ENCODE measurements around the gene QRFP.

QRFP gene

DNA sequence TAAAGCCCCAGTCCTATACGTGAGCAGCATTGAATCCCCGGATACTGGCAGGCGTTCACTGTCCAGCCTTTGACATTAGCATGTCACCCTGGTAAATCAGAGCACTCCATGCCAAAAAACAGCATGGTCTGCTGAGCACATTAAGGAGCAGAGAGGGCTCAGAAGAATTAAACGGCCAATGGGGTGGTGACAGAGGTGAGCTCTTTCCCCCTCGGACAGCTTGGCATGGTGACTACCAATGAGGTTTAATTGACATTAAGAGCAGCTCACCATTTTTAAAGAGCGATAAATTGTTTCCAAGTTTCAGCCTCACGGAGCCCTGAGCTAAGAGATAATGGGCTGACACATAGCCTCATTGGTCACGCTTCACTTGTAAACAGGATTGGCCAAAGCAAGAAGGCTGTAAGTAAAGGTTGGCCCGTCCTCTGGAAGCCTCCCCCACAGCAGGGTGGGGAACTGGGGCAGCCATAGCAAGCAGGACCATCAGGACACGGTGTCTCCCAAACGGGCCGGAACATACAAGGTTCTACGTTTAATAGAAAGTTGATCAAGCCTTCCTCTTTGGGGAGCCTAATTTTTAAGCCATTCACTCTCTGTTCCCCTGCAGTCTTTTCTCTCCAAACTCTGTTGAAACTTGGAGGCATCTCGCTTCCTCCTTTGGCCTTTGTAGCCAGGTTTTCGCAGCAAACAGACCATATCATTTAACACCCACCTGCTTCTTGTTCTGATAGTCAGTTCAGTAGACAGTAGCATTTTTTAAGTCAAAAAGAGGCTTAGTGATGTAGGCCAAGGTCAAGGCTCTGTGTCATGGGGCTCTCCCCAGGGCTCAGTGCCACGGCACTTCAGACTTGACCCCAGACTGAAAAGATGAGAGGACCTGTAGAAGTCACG is 25.9 kb downstream of the QRFP start:
- WGBS, 2 experiments, result 80 to 85% methylated on average over 16 to 17 of the region's 17 CpGs
- Histone ChIP-seq H3K27ac (ENCODE audit: insufficient read depth, low read depth, low read length, poor library complexity, severe bottlenecking) (no peak overlapping the region), H3K36me3 (ENCODE audit: control insufficient read depth, insufficient read depth, low read length) (peaks cover 37% of the 10 kb centered on the region), H3K9me3 (ENCODE audit: control insufficient read depth, low read length) (no peaks in the 10 kb centered on the region), H3K4me3 (ENCODE audit: insufficient read depth, low read depth, low read length) (no peak overlapping the region), H3K27me3 (ENCODE audit: control insufficient read depth, insufficient read depth, low read length, poor library complexity, severe bottlenecking) (no peaks in the 10 kb centered on the region), H3K4me1 (ENCODE audit: control insufficient read depth, insufficient read depth, low read length) (peaks cover 12% of the 10 kb centered on the region)

GRCh38 chr9:130869250-130869649 is 27.4 kb downstream of the QRFP start:
- Histone ChIP-seq H3K27me3 (ENCODE audit: control insufficient read depth, insufficient read depth, low read length, poor library complexity, severe bottlenecking) (no peaks in the 10 kb centered on the region), H3K36me3 (ENCODE audit: control insufficient read depth, insufficient read depth, low read length) (peaks cover 34% of the 10 kb centered on the region), H3K27ac (ENCODE audit: insufficient read depth, low read depth, low read length, poor library complexity, severe bottlenecking) (no peak overlapping the region), H3K9me3 (ENCODE audit: control insufficient read depth, low read length) (no peaks in the 10 kb centered on the region), H3K4me1 (ENCODE audit: control insufficient read depth, insufficient read depth, low read length) (peaks cover 12% of the 10 kb centered on the region), H3K4me3 (ENCODE audit: insufficient read depth, low read depth, low read length) (no peak overlapping the region)
- 95 to 96% methylated on average over 8 of the region's 8 CpGs for WGBS, 2 experiments

DNA sequence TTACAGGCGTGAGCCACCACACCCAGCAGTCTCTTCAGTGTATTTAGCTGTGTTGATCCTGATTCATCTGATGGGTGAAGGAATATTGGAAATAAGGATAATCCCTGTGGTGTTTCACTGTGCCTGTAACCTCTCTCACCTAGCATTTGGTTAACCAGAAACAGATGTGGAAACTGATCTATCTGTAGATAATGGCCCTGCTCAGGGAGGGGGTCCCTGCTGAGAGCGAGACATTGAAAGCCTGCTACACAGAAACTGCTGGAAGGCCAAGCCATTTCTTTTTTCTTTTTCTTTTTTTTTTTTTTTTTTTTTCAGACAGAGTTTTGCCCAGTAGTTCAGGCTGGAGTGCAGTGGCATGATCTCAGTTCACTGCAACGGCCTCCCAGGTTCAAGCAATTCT is 28.4 kb downstream of the QRFP start:
- no peak overlapping the region for H3K4me3 ChIP-seq (ENCODE audit: insufficient read depth, low read depth, low read length)
- peaks cover 12% of the 10 kb centered on the region for H3K4me1 ChIP-seq (ENCODE audit: control insufficient read depth, insufficient read depth, low read length)
- H3K27me3 ChIP-seq (ENCODE audit: control insufficient read depth, insufficient read depth, low read length, poor library complexity, severe bottlenecking), result no peaks in the 10 kb centered on the region
- peaks cover 28% of the 10 kb centered on the region for H3K36me3 ChIP-seq (ENCODE audit: control insufficient read depth, insufficient read depth, low read length)
- no peaks in the 10 kb centered on the region for H3K9me3 ChIP-seq (ENCODE audit: control insufficient read depth, low read length)
- 83 to 90% methylated on average over 3 of the region's 3 CpGs for WGBS, 2 experiments
- H3K27ac ChIP-seq (ENCODE audit: insufficient read depth, low read depth, low read length, poor library complexity, severe bottlenecking), result no peak overlapping the region

DNA sequence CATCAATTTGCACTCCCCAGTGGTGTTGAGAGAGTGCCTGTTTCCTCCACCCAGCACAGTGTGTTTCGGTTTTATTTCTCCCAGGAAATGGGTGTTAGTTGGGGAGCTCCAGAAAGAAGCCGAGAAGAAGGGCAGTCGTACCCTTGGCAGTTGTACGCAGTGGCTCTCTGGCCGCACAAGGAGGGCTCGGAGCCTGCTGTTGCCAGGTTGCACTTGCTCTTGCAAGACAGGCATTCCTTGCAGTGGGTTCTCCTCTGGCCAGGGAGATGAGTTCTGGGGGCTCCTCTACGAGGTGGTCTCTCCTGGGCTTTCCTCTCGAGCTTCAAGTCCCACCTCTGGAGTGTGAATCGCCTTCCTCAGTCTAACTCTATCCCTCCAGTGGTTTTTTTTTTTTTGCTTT is 29.1 kb downstream of the QRFP start:
- H3K4me3 ChIP-seq (ENCODE audit: insufficient read depth, low read depth, low read length), result no peak overlapping the region
- H3K4me1 ChIP-seq (ENCODE audit: control insufficient read depth, insufficient read depth, low read length), result peaks cover 12% of the 10 kb centered on the region
- WGBS, 2 experiments, result 96 to 97% methylated on average over 9 of the region's 9 CpGs
- no peak overlapping the region for H3K27ac ChIP-seq (ENCODE audit: insufficient read depth, low read depth, low read length, poor library complexity, severe bottlenecking)
- H3K36me3 ChIP-seq (ENCODE audit: control insufficient read depth, insufficient read depth, low read length), result peaks cover 29% of the 10 kb centered on the region
- H3K9me3 ChIP-seq (ENCODE audit: control insufficient read depth, low read length), result no peaks in the 10 kb centered on the region
- H3K27me3 ChIP-seq (ENCODE audit: control insufficient read depth, insufficient read depth, low read length, poor library complexity, severe bottlenecking), result no peaks in the 10 kb centered on the region

DNA sequence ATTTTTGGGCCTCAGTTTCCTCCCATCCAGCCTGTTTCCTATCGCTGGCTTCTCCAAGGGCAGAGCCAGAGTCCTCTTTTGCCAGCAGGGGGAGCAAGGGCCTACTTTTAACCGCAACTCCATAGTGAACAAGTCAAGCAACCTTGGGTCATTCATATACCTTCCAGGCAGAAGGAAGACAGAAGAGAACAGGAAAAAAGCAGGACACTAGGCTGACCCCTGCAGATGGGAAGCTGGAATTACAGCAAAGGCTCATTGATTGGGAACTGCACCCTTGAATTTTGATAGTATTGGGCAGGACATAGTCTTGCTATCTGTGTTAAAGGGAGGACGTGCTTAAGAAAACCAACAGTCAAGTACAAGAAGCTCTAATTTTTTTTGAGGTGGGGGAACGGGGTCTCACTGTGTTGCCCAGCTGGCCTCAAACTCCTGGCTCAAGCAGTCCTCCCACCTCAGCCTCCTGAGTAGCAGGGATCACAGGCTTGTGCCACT is 30.1 kb downstream of the QRFP start:
- Histone ChIP-seq H3K4me1 (ENCODE audit: control insufficient read depth, insufficient read depth, low read length) (peaks cover 12% of the 10 kb centered on the region), H3K4me3 (ENCODE audit: insufficient read depth, low read depth, low read length) (no peak overlapping the region), H3K27ac (ENCODE audit: insufficient read depth, low read depth, low read length, poor library complexity, severe bottlenecking) (no peak overlapping the region), H3K27me3 (ENCODE audit: control insufficient read depth, insufficient read depth, low read length, poor library complexity, severe bottlenecking) (no peaks in the 10 kb centered on the region), H3K36me3 (ENCODE audit: control insufficient read depth, insufficient read depth, low read length) (peaks cover 24% of the 10 kb centered on the region), H3K9me3 (ENCODE audit: control insufficient read depth, low read length) (no peaks in the 10 kb centered on the region)
- WGBS, 2 experiments, result 42 to 44% methylated on average over 4 of the region's 4 CpGs

DNA sequence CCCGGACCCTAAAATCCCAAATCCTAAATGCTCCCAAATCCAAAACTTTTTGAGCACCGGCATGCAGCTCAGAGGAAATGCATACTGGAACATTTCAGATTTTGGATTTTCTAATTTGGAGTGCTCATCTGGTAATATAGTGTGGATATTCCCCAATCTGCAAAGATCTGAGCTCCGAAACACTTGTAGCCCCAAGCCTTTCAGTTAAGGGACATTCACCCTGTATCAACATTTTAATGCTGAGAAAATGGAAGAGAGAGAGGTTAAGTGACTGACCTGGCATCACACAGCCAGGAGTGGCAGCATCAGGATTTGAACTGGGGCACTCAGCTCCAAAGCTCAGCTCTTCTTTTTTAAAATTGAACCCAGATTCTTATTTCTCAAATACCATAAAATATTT is 30.7 kb downstream of the QRFP start:
- Histone ChIP-seq H3K27ac (ENCODE audit: insufficient read depth, low read depth, low read length, poor library complexity, severe bottlenecking) (no peak overlapping the region), H3K9me3 (ENCODE audit: control insufficient read depth, low read length) (no peaks in the 10 kb centered on the region), H3K4me1 (ENCODE audit: control insufficient read depth, insufficient read depth, low read length) (peaks cover 8% of the 10 kb centered on the region), H3K4me3 (ENCODE audit: insufficient read depth, low read depth, low read length) (no peak overlapping the region), H3K36me3 (ENCODE audit: control insufficient read depth, insufficient read depth, low read length) (peaks cover 24% of the 10 kb centered on the region), H3K27me3 (ENCODE audit: control insufficient read depth, insufficient read depth, low read length, poor library complexity, severe bottlenecking) (no peaks in the 10 kb centered on the region)
- WGBS, 2 experiments, result 92 to 100% methylated on average over 3 of the region's 3 CpGs

DNA sequence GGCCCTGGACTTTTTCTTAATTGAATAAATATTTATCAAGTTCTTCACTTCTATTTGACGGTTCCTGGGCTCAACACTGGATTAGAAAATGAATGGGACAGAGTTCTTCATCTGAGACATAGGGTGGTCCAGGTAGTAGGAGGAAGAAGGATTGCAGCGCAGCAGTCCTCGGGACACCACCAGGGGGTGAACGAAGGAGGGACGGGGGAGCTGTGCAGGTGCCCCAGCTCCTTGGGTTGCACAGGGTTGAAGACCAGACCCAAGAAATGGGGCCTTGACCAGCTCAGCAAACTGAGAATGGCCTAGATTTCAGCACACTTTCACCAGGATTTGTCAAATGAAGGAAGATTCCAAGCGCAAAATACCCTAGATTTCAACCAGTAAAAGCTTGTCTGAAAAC is 32.1 kb downstream of the QRFP start:
- Histone ChIP-seq H3K4me1 (ENCODE audit: control insufficient read depth, insufficient read depth, low read length) (no peaks in the 10 kb centered on the region), H3K36me3 (ENCODE audit: control insufficient read depth, insufficient read depth, low read length) (peaks cover 24% of the 10 kb centered on the region), H3K9me3 (ENCODE audit: control insufficient read depth, low read length) (no peaks in the 10 kb centered on the region), H3K27ac (ENCODE audit: insufficient read depth, low read depth, low read length, poor library complexity, severe bottlenecking) (no peak overlapping the region), H3K27me3 (ENCODE audit: control insufficient read depth, insufficient read depth, low read length, poor library complexity, severe bottlenecking) (no peaks in the 10 kb centered on the region), H3K4me3 (ENCODE audit: insufficient read depth, low read depth, low read length) (no peak overlapping the region)
- 97 to 98% methylated on average over 6 of the region's 6 CpGs for WGBS, 2 experiments

DNA sequence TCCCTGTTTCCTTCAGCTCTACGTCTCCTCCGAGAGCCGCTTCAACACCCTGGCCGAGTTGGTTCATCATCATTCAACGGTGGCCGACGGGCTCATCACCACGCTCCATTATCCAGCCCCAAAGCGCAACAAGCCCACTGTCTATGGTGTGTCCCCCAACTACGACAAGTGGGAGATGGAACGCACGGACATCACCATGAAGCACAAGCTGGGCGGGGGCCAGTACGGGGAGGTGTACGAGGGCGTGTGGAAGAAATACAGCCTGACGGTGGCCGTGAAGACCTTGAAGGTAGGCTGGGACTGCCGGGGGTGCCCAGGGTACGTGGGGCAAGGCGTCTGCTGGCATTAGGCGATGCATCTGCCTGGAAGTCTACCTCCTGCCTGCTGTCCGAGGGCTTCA is 33.9 kb downstream of the QRFP start:
- H3K9me3 ChIP-seq (ENCODE audit: control insufficient read depth, low read length), result no peaks in the 10 kb centered on the region
- no peaks in the 10 kb centered on the region for H3K27me3 ChIP-seq (ENCODE audit: control insufficient read depth, insufficient read depth, low read length, poor library complexity, severe bottlenecking)
- H3K4me3 ChIP-seq (ENCODE audit: insufficient read depth, low read depth, low read length), result no peak overlapping the region
- H3K36me3 ChIP-seq (ENCODE audit: control insufficient read depth, insufficient read depth, low read length), result peaks cover 20% of the 10 kb centered on the region
- 95 to 97% methylated on average over 23 of the region's 23 CpGs for WGBS, 2 experiments
- H3K4me1 ChIP-seq (ENCODE audit: control insufficient read depth, insufficient read depth, low read length), result peaks cover 5% of the 10 kb centered on the region
- H3K27ac ChIP-seq (ENCODE audit: insufficient read depth, low read depth, low read length, poor library complexity, severe bottlenecking), result no peak overlapping the region

DNA sequence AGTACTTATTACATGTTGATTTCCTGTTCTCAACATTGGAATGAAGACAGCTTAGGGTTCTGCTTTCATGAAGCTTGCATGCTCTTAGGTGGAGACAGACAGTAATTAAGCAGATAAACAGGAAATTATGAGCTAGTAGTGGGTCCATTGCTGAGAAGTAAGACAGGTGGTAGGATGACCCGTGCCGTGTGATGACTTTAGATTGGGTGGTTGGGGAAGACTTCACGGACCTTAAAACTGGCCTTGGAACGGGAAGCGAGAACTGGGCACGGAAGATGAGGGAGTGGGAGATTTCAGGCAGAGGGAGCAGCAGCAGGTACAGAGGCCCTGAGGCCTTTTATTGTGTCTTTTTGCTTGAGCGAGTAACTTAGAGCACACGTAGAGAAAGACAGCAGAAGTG is 34.4 kb downstream of the QRFP start:
- H3K27ac ChIP-seq (ENCODE audit: insufficient read depth, low read depth, low read length, poor library complexity, severe bottlenecking), result no peak overlapping the region
- peaks cover 17% of the 10 kb centered on the region for H3K36me3 ChIP-seq (ENCODE audit: control insufficient read depth, insufficient read depth, low read length)
- H3K4me3 ChIP-seq (ENCODE audit: insufficient read depth, low read depth, low read length), result no peak overlapping the region
- H3K9me3 ChIP-seq (ENCODE audit: control insufficient read depth, low read length), result no peaks in the 10 kb centered on the region
- H3K4me1 ChIP-seq (ENCODE audit: control insufficient read depth, insufficient read depth, low read length), result peaks cover 9% of the 10 kb centered on the region
- no peaks in the 10 kb centered on the region for H3K27me3 ChIP-seq (ENCODE audit: control insufficient read depth, insufficient read depth, low read length, poor library complexity, severe bottlenecking)
- WGBS, 2 experiments, result 91 to 97% methylated on average over 8 of the region's 8 CpGs

DNA sequence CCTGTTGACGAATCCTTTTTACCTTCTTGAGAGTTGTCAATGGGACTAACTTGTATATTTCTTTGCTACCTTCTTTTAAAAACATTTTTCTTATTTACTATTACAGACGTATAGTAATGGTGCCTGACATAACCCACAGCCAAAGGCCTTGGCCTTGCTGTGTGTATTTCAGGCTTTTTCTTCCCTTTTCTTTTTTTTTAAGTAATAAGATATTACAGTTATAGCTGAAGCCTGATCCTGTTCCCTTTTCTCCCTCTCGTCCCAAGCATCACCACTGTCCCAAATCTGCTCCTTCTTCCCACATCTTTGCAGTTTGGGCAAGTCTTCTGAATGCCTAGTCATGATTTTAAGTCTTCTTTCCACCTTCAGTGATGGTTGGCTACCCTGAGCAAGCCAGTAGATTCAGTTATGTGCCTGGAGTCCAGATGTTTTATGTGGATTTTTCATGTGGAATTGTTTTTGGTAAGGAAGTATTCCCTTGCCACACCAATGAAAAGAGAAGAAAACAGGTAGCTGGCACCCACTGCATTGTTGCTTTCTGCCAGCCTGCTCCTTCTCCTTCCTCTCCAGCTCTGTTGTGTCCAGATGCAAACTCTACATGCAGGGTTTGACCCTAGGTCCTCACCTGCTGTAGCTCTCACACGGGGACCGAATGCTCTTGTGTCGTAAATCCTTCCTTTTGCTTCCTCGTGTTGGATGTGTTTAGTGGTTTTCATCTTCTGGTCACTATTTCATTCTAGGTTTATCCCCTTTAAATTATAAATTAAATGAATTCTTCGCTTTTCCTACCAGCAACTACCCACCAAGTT is 35.0 kb downstream of the QRFP start:
- Histone ChIP-seq H3K36me3 (ENCODE audit: control insufficient read depth, insufficient read depth, low read length) (peaks cover 17% of the 10 kb centered on the region), H3K4me1 (ENCODE audit: control insufficient read depth, insufficient read depth, low read length) (peaks cover 9% of the 10 kb centered on the region), H3K9me3 (ENCODE audit: control insufficient read depth, low read length) (no peaks in the 10 kb centered on the region)

More for the DNA sequence above, 35.0 kb downstream of the QRFP start:
- Histone ChIP-seq H3K27me3 (ENCODE audit: control insufficient read depth, insufficient read depth, low read length, poor library complexity, severe bottlenecking) (no peaks in the 10 kb centered on the region), H3K4me3 (ENCODE audit: insufficient read depth, low read depth, low read length) (no peak overlapping the region), H3K27ac (ENCODE audit: insufficient read depth, low read depth, low read length, poor library complexity, severe bottlenecking) (no peak overlapping the region)
- 92 to 98% methylated on average over 5 to 7 of the region's 8 CpGs for WGBS, 2 experiments
